Endothelial cell of hepatic sinusoid (primary cell): ENCODE results near the gene HPSE.

Experiments used
- in situ Hi-C: cut with HindIII; loops from 2 replicates; pipeline ENCODE4 v1.10.0; 2017; ENCODE audit warnings: low sequenced_read_pairs

Gene HPSE

GRCh38 chr4:83251447-83251830, 83.2 kb downstream of the HPSE start:
- in situ Hi-C loops, result no loop called here

GRCh38 chr4:83250687-83251446, 83.8 kb downstream of the HPSE start:
- in situ Hi-C loops, result no loop called here

DNA sequence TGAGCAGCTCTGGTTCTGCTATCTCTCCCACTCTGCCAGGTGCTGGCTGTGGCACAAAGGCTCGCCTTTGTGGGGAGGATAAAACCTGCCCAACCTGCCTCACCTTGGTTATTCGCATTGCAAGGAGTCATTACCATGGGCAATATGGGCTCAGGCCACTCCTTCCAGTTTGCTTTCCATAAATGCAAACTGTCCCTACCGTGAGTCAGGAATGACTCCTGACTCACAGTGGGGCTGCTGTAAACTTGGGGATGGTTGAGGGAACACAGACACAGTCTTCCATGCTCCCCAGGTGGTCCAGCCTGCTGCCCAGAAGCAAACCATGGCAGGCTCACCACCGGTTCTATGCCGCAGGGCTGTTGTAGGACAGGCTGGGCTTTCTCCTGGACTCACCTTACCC, 86.2 kb downstream of the HPSE start:
- in situ Hi-C loops, result no loop called here

- in situ Hi-C loops, result no loop called here
These were observed 87.0 kb downstream of the HPSE start for GRCh38 chr4:83247415-83248357.
